ENCODE data around the gene NOC4L.

DNA sequence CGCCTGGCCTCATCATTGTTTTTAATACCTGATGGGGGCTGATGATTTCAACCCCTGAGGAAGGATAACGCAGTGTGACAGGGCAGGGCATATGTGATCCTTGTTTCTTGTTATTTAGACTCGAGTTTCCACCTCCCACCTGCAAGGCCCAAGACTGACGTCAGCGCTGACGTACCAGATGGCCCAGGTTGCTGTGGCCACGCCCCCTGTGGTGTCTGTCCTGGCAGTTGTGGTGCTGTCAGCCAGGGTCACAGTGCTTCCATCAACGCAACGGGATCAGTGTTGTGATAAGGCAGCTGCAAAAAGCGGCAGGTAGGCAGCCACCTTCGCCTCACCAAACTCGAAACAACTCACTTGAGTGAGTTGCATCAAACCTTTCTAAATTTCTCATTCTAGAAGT lies 18.5 kb upstream of the NOC4L start:
- TF ChIP-seq, protein P1, sequence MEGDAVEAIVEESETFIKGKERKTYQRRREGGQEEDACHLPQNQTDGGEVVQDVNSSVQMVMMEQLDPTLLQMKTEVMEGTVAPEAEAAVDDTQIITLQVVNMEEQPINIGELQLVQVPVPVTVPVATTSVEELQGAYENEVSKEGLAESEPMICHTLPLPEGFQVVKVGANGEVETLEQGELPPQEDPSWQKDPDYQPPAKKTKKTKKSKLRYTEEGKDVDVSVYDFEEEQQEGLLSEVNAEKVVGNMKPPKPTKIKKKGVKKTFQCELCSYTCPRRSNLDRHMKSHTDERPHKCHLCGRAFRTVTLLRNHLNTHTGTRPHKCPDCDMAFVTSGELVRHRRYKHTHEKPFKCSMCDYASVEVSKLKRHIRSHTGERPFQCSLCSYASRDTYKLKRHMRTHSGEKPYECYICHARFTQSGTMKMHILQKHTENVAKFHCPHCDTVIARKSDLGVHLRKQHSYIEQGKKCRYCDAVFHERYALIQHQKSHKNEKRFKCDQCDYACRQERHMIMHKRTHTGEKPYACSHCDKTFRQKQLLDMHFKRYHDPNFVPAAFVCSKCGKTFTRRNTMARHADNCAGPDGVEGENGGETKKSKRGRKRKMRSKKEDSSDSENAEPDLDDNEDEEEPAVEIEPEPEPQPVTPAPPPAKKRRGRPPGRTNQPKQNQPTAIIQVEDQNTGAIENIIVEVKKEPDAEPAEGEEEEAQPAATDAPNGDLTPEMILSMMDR (IDR thresholded peaks at IDR 0.05; ENCODE audit: insufficient read depth, low read length, poor library complexity, severe bottlenecking), result no peak
- TF ChIP-seq EZH2phosphoT487 (conservative IDR thresholded peaks at IDR 0.05; ENCODE audit: low read length), result no peak

Data from SU-DHL-6 (cell line).